ENCODE measurements around the gene DUSP22. TPM values are rescaled to one million over a fixed set of nuclear protein-coding genes. Genes with fewer than 3 reads are reported as not detected.
A peak's percentile ranks its signal among the peaks of the same experiment; 100 is the strongest.

DUSP22 gene
- total RNA-seq, 1 donor from 2014 or later, result 50.0 TPM

GRCh38 chr6:329888-330691 lies 37.8 kb downstream of the DUSP22 start:
- DNase-seq (ENCODE audit: missing footprints), result peak; percentile 55
- intact Hi-C loops (cut with DNase I), result no loop called here

GRCh38 chr6:330948-331347 lies 38.7 kb downstream of the DUSP22 start:
- ATAC-seq, result no peak

More at GRCh38 chr6:329888-330691, 37.8 kb downstream of the DUSP22 start:
- ATAC-seq, result no peak

DNA sequence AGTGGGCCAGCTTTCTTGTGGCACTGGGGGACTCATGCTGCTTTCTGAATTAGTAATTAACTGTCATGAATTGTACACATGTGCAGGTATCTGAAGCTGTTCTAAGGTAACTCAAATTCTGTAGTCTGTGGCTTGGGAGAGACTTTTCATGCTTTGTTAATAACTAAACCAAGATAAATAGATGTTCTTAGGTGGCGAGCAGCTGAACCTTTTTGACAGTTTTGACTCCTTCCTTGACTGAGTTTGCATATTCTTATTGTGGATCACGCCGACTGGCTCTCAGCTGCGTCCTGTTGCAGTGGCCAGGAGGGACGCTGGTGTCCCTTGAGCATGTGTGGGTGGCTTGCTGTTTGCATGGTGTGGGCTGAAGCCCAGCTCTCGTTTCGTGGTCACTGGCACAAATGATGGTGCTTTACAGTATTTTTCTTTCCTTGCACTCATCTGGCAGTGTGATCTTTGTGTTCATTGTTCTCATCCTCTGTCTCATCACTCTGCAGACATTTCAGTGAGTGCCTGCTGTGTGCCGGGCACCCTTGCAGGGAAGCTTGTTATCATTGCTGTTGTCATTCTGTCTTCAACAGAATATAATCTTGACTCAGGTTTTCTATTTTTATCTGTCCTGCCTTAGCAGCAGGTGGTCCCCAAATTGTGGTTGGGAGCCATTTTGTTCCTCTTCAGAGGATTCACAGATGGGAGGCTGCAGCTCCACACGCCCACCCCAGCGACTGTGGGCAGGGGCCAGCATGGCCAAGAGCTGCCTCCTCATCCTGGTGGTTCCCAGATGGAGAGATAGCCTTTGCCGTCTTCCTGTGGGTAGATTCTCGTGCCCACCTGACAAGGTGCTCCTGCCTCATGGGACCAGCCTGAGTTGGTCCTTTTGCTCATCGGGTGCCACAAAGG lies 39.6 kb downstream of the DUSP22 start:
- peak; percentile 65 for DNase-seq (ENCODE audit: missing footprints)
- ATAC-seq, result no peak
- intact Hi-C loops (cut with DNase I), result no loop called here

More at GRCh38 chr6:330948-331347, 38.7 kb downstream of the DUSP22 start:
- intact Hi-C loops (cut with DNase I), result no loop called here
- no peak for DNase-seq (ENCODE audit: missing footprints)

DNA sequence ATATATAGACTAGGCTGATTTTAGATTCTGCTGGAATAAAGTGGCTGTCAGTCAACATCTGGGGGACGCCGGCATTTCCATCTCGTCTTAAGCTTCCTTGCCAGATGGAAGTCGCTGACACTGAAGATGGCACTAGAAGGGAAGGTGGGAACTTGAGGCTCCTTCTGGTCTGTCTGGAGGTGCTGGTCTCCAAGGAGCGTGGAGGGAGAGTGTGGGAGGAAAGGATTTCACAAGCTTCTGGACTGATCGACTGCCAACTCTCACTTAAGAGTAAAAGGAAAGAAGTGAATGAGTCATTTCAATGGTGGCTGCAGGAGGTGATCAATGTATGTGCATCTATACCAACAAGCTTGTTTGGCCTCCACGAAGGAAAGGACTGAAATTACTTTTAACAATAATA lies 40.4 kb downstream of the DUSP22 start:
- ATAC-seq, result no peak
- intact Hi-C loops (cut with DNase I), result no loop called here
- DNase-seq (ENCODE audit: missing footprints), result no peak

- DNase-seq (ENCODE audit: missing footprints) (peak; percentile 73), ATAC-seq (no peak)
- intact Hi-C loops (cut with DNase I), result no loop called here
Observed at GRCh38 chr6:333379-334002, 41.2 kb downstream of the DUSP22 start.

DNA sequence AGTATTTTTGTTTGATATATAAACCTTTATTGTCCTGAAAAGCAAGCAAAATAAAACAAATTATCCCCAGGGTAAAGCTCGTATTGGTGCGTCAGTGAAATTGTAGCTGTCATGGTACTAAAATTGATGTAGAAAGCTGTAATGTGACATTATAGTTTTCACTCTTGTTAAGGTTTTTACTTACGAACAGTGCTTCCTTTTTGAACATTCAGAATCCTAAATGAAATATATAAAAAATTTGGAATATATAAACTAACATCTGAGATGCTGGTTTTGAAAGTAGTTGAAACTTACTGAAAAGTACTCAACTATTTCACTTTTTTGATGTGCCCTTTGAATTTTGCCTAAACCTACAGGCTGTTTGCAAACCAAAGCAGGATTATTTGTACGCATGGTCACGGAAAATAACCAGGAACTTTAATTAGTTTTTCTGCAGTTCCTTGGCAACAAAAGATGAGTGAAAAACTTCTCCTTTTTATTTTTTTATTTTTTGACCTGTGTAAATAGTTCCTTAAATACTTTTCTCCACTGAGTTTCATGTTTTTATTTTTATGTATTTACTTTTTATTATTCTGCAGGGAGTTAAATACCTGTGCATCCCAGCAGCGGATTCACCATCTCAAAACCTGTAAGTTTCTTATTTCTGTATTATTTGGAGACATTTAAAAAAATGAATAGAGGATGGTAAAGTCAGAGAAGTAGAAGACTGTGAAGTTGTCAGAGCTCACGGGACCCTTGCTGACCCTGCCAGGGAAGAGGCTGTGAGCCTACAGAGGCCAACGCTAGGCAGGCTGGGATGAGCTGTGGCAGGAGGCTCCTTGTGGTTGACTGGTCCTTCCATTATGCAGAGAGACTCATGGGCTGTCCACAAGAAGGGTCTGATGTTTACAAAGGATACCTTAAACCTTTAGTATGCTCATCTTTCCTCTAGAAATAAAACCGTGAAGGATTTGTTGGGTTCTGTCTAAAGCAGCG lies 42.5 kb downstream of the DUSP22 start:
- ATAC-seq (no peak), DNase-seq (ENCODE audit: missing footprints) (peak; percentile 66)
- intact Hi-C loops (cut with DNase I), result no loop called here

DNA sequence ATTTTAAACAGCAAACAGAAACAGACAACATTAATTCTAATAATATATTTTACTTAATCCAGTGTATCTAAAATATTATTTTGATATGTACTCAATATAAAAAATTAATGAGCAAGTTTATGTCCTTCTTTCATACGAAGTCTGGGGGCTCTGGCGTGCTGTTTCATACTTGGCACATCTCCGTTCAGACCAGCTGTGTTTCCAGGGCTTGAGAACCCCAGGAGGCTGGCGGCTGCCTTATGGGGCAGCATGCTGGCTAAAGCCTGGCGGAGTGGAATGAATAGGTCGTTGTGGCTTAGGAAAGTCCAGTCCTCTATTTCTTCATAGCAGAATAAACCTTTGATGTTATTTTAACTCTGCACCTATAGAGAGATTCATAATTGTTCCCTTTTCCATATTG lies 43.3 kb downstream of the DUSP22 start:
- intact Hi-C loops (cut with DNase I), result no loop called here
- no peak for ATAC-seq
- DNase-seq (ENCODE audit: missing footprints), result peak; percentile 48

GRCh38 chr6:336159-337114 lies 44.1 kb downstream of the DUSP22 start:
- DNase-seq (ENCODE audit: missing footprints) (peak; percentile 56), ATAC-seq (peak; percentile 12)
- intact Hi-C loops (cut with DNase I), result no loop called here

DNA sequence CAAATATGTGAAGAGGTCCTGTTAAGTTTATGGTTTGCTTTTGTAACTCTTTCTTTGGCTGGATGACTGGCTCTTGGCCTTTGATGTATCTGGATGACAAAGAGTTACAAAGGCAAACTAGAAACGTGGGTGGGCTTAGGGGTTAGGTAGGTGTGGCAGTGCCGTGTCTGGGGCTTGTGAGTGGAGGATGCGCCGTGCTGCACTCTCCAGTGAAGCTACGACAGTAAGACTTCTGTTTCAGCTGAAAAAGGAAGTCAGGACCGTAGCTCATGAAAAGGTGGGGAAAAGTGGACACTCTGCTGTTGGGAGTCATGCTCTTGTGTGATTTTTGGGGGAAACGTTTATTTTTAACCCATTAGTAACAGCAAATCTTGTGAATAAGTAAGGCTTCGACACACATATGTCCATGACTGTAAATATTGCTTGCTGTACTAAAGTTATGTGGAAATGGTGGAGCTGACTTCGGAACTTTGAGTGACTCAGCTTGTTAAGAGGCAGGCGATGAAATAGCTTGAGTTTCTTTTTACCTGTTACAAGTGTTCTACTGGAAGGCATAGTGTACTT lies 45.6 kb downstream of the DUSP22 start:
- ATAC-seq, result no peak
- intact Hi-C loops (cut with DNase I), result loop anchor here (2.0 kb wide), 1 partner anchor 41 kb away; no protein-coding TSS in a partner anchor
- DNase-seq (ENCODE audit: missing footprints), result peak; percentile 45

DNA sequence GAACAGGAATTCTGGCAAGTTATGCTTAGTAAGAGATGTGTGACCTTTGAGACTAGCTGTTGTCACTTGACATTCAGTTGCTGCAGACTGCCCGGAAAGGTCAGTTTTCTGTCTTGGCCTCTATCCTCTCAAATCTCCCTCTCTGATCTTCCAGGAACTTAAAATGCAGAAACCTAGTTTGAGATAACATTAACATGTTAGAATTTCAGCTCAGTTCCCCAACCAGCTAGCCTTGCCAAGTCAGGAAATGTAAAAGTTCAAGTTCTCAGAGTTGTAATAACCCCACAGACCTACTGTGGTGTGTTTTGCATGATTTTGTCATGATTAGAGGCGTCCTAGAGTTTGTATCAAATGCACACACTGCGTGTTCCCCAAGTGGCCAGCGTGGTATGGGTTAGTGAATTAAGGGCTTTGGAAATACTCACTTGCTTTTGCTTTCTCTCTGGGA lies 46.6 kb downstream of the DUSP22 start:
- DNase-seq (ENCODE audit: missing footprints) (peak; percentile 58), ATAC-seq (no peak)
- intact Hi-C loops (cut with DNase I), result loop anchor here (2.0 kb wide), 1 partner anchor 42 kb away; no protein-coding TSS in a partner anchor

GRCh38 chr6:339480-339879 lies 47.2 kb downstream of the DUSP22 start:
- no peak for ATAC-seq
- DNase-seq (ENCODE audit: missing footprints), result no peak
- intact Hi-C loops (cut with DNase I), result loop anchor here (2.0 kb wide), 1 partner anchor 43 kb away; no protein-coding TSS in a partner anchor

GRCh38 chr6:340186-340955 lies 48.1 kb downstream of the DUSP22 start:
- intact Hi-C loops (cut with DNase I), result no loop called here
- ATAC-seq (no peak), DNase-seq (ENCODE audit: missing footprints) (no peak)

GRCh38 chr6:340991-341827 lies 48.9 kb downstream of the DUSP22 start:
- intact Hi-C loops (cut with DNase I), result no loop called here

GRCh38 chr6:341914-342831 lies 49.9 kb downstream of the DUSP22 start:
- no peak for ATAC-seq
- peak; percentile 53 for DNase-seq (ENCODE audit: missing footprints)
- intact Hi-C loops (cut with DNase I), result no loop called here

More at GRCh38 chr6:340991-341827, 48.9 kb downstream of the DUSP22 start:
- DNase-seq (ENCODE audit: missing footprints), result peak; percentile 81
- ATAC-seq, result peak; percentile 12

All from Right ventricle myocardium inferior (tissue), 1 donor.